KMS-11 (cell line): ENCODE data around the gene RFLNA.

ENCODE experiments used
- H2AFZ ChIP-seq: fragments of 200-600 bp; sonication (generic); 2 replicates; pipeline ENCODE4 v1.6.1; 2016; ENCODE audit warnings: antibody characterized with exemption, mixed run types, low read depth
- H3K27ac ChIP-seq: fragments of 200-600 bp; sonication (generic); 2 replicates; pipeline ENCODE4 v1.6.1; 2016; ENCODE audit warnings: mild to moderate bottlenecking, mixed run types
- H3K27me3 ChIP-seq: fragments of 200-600 bp; sonication (generic); 2 replicates; pipeline ENCODE4 v1.6.1; 2017; ENCODE audit warnings: mild to moderate bottlenecking, low read depth, mixed run types, moderate library complexity; ENCODE audit not compliant: insufficient read depth
- H3K36me3 ChIP-seq: fragments of 200-600 bp; sonication (generic); 2 replicates; pipeline ENCODE4 v1.6.1; 2017; ENCODE audit warnings: mild to moderate bottlenecking, mixed run types; ENCODE audit not compliant: insufficient read depth
- H3K4me1 ChIP-seq: fragments of 200-600 bp; sonication (generic); 2 replicates; pipeline ENCODE4 v1.6.1; 2016; ENCODE audit warnings: mild to moderate bottlenecking, low read depth, mixed run types; ENCODE audit not compliant: poor library complexity, severe bottlenecking
- H3K4me2 ChIP-seq: fragments of 200-600 bp; sonication (generic); 2 replicates; pipeline ENCODE4 v1.7.0; 2016; ENCODE audit warnings: mild to moderate bottlenecking, mixed run types
- H3K4me3 ChIP-seq: fragments of 200-600 bp; sonication (generic); IDR thresholded peaks from 2 replicates; pipeline ENCODE4 v1.6.1; 2017; ENCODE audit warnings: low read depth, low read length, mixed read lengths; ENCODE audit not compliant: insufficient read depth
- H3K79me2 ChIP-seq: fragments of 200-600 bp; sonication (generic); 2 replicates; pipeline ENCODE4 v1.6.1; 2016; ENCODE audit warnings: low read depth, mixed run types; ENCODE audit not compliant: insufficient read depth
- H3K9ac ChIP-seq: fragments of 200-600 bp; sonication (generic); 2 replicates; pipeline ENCODE4 v1.6.1; 2016; ENCODE audit warnings: mild to moderate bottlenecking, mixed run types
- H4K20me1 ChIP-seq: fragments of 200-600 bp; sonication (generic); 2 replicates; pipeline ENCODE4 v1.6.1; 2016; ENCODE audit warnings: mild to moderate bottlenecking, mixed run types; ENCODE audit not compliant: insufficient read depth
- TF ChIP-seq, protein P1 (sequence below): fragments of 200-600 bp; sonication (generic); conservative IDR thresholded peaks from 2 replicates; pipeline ENCODE4 v1.6.1; 2017; ENCODE audit warnings: low read depth, mild to moderate bottlenecking, antibody characterized with exemption, low read length, moderate library complexity, mixed read lengths

Gene RFLNA

DNA sequence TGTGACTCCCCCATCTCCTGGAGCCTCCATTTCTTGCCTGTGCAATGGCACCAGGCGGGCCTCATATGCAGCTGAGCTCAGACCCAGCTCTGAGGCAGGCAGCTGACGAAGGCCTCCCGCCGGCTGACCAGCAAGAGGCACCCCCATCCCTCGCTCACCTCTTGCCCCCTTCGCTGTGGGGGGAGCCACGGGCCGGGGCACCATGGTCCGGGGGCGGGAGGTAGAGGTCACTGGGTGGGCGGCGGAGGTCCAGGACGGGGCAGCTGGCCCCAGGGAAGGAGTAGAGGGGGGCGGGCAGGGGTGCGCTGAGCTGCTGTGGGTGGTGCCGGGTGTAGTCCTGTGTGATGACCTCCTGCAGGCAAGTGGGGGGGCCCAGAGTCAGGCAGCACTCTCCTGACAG lies 39.4 kb downstream of the RFLNA start:
- Histone ChIP-seq H3K27ac (no peak overlapping the region), H2AFZ (no peak overlapping the region), H4K20me1 (no peaks in the 10 kb centered on the region), H3K4me1 (no peaks in the 10 kb centered on the region), H3K4me2 (no peak overlapping the region), H3K9ac (no peak overlapping the region), H3K27me3 (no peaks in the 10 kb centered on the region), H3K4me3 (no peak overlapping the region), H3K79me2 (no peaks in the 10 kb centered on the region), H3K36me3 (no peaks in the 10 kb centered on the region)
- TF ChIP-seq, protein P1, sequence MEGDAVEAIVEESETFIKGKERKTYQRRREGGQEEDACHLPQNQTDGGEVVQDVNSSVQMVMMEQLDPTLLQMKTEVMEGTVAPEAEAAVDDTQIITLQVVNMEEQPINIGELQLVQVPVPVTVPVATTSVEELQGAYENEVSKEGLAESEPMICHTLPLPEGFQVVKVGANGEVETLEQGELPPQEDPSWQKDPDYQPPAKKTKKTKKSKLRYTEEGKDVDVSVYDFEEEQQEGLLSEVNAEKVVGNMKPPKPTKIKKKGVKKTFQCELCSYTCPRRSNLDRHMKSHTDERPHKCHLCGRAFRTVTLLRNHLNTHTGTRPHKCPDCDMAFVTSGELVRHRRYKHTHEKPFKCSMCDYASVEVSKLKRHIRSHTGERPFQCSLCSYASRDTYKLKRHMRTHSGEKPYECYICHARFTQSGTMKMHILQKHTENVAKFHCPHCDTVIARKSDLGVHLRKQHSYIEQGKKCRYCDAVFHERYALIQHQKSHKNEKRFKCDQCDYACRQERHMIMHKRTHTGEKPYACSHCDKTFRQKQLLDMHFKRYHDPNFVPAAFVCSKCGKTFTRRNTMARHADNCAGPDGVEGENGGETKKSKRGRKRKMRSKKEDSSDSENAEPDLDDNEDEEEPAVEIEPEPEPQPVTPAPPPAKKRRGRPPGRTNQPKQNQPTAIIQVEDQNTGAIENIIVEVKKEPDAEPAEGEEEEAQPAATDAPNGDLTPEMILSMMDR: no peak

DNA sequence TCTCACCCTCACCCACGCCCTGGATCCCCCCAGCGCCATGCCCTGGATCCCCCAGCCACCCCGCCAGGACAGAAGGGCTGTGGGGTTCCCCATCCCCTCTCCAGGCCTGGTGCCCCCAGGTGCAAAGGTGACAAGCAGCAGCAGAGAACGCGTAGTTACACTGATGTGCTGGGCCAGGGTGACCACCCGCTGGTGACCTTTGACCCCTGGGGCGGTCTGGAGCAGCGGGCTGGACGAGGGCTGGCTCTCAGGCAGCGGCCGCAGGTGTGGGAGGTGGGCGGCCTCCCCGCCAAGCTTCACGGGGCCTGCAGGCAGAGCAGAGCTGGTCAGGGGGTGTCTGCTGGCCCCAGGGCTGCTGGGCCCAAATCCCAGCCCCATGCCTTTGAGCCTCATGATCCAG lies 40.1 kb downstream of the RFLNA start:
- Histone ChIP-seq H3K4me1 (no peaks in the 10 kb centered on the region), H2AFZ (no peak overlapping the region), H3K36me3 (no peaks in the 10 kb centered on the region), H3K4me2 (no peak overlapping the region), H3K79me2 (no peaks in the 10 kb centered on the region), H3K27ac (no peak overlapping the region), H3K4me3 (no peak overlapping the region), H4K20me1 (no peaks in the 10 kb centered on the region), H3K9ac (no peak overlapping the region), H3K27me3 (no peaks in the 10 kb centered on the region)
- TF ChIP-seq, protein P1: no peak

DNA sequence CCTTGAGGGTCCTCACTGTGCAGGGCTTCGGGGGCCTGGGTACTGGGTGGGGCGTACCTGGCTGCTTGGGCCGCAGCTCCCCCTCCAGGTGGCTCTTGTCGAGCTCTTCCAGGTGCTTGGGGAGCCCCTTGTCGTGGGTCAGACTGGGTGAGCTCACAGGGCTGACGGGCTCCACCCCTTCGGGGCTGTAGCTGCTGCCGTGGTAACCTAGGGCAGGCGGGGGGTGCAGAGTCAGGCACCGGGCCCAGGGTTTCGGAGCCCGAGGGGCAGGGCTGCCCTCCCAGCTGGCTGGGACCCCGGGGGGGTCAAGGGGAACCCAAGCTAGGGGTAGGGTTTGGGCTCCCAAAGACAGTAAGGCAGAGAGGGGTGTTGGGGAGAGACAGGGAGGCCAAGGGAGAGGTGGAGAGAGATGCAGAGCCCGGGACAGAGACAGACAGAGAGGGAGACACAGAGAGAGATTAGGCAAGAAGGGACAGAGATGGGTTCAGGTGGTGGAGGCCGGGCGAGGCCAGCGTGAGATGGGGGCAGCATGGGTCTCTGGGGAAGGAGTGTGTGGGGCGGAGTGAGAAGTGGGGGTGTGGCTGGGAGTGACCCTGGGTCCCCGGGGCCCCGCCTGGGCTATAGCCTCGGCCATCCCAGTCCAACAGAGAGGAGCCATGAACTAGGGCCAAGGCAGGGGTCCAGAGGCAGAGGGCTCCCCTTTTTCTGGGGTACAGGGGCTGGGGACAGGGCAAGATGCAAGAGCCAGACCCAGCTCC lies 40.7 kb downstream of the RFLNA start:
- no peaks in the 10 kb centered on the region for H3K27me3 ChIP-seq
- H3K9ac ChIP-seq: no peak overlapping the region
- no peaks in the 10 kb centered on the region for H3K79me2 ChIP-seq
- no peak overlapping the region for H2AFZ ChIP-seq
- H3K27ac ChIP-seq: no peak overlapping the region
- no peaks in the 10 kb centered on the region for H4K20me1 ChIP-seq
- H3K4me3 ChIP-seq: no peak overlapping the region
- no peak overlapping the region for H3K4me2 ChIP-seq
- TF ChIP-seq, protein P1: no peak
- H3K4me1 ChIP-seq: no peaks in the 10 kb centered on the region
- H3K36me3 ChIP-seq: no peaks in the 10 kb centered on the region

DNA sequence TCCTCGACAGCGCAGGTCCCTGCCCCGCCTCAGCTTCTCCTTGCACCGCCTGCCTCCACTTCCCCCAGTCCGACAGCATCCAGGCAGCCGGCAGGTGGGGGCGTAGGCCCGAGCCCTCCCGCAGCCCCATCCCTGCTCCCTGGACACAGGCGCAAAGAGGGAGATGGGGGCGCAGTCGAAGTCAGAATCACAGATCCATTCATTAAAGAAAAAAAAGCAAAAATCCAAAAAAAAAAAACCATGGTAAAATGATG lies 41.2 kb downstream of the RFLNA start:
- Histone ChIP-seq H3K27ac (no peak overlapping the region), H3K79me2 (no peaks in the 10 kb centered on the region), H3K4me3 (no peak overlapping the region), H3K9ac (no peak overlapping the region), H3K4me2 (no peak overlapping the region), H3K4me1 (no peaks in the 10 kb centered on the region), H4K20me1 (no peaks in the 10 kb centered on the region), H3K36me3 (no peaks in the 10 kb centered on the region), H3K27me3 (no peaks in the 10 kb centered on the region), H2AFZ (no peak overlapping the region)
- TF ChIP-seq, protein P1: no peak
